GM12874 (cell line): ENCODE data around the gene TCF7L2.

Source experiments
- TF ChIP-seq, protein P1 (sequence below): IDR thresholded peaks from 2 replicates; pipeline ENCODE4 v1.5.1; 2011; ENCODE audit warnings: low read depth, mild to moderate bottlenecking, control low read depth, low read length, moderate library complexity; ENCODE audit not compliant: insufficient read depth

TCF7L2 gene

DNA sequence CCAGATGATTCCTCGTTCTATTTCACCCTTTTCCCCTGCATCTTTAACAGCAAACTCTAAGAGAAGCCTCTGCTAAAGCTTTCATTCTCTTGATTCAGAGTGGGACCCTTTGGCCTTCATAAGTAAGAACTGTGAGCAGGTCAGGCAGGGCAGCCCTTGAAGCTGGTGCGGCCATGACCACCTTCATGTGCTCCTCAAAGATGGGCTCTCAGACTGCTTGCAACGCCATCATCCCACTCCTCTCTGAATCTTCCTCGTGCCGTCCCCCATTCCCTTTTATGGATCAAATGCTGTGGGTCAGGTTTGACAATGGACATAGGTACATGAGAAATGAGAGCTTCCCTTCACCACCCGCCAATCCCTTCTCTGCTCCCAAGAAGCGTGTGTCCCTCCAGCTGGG lies 207.4 kb downstream of the TCF7L2 start:
- TF ChIP-seq, protein P1, sequence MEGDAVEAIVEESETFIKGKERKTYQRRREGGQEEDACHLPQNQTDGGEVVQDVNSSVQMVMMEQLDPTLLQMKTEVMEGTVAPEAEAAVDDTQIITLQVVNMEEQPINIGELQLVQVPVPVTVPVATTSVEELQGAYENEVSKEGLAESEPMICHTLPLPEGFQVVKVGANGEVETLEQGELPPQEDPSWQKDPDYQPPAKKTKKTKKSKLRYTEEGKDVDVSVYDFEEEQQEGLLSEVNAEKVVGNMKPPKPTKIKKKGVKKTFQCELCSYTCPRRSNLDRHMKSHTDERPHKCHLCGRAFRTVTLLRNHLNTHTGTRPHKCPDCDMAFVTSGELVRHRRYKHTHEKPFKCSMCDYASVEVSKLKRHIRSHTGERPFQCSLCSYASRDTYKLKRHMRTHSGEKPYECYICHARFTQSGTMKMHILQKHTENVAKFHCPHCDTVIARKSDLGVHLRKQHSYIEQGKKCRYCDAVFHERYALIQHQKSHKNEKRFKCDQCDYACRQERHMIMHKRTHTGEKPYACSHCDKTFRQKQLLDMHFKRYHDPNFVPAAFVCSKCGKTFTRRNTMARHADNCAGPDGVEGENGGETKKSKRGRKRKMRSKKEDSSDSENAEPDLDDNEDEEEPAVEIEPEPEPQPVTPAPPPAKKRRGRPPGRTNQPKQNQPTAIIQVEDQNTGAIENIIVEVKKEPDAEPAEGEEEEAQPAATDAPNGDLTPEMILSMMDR: no peak

- TF ChIP-seq, protein P1: no peak
Observed at GRCh38 chr10:113158183-113158582, 208.1 kb downstream of the TCF7L2 start.

- TF ChIP-seq, protein P1: no peak
Observed at GRCh38 chr10:113159563-113159962, 209.5 kb downstream of the TCF7L2 start.

- TF ChIP-seq, protein P1: no peak
Observed at GRCh38 chr10:113160641-113161040, 210.6 kb downstream of the TCF7L2 start.

GRCh38 chr10:113161066-113161465 lies 211.0 kb downstream of the TCF7L2 start:
- TF ChIP-seq, protein P1: no peak

GRCh38 chr10:113162960-113163359 lies 212.9 kb downstream of the TCF7L2 start:
- TF ChIP-seq, protein P1: no peak

GRCh38 chr10:113165673-113166072 lies 215.6 kb downstream of the TCF7L2 start:
- TF ChIP-seq, protein P1: no peak

- TF ChIP-seq, protein P1: no peak
Observed at GRCh38 chr10:113167702-113168101, 217.7 kb downstream of the TCF7L2 start.
